ENCODE measurements around the gene ACTL8.

ACTL8 gene

DNA sequence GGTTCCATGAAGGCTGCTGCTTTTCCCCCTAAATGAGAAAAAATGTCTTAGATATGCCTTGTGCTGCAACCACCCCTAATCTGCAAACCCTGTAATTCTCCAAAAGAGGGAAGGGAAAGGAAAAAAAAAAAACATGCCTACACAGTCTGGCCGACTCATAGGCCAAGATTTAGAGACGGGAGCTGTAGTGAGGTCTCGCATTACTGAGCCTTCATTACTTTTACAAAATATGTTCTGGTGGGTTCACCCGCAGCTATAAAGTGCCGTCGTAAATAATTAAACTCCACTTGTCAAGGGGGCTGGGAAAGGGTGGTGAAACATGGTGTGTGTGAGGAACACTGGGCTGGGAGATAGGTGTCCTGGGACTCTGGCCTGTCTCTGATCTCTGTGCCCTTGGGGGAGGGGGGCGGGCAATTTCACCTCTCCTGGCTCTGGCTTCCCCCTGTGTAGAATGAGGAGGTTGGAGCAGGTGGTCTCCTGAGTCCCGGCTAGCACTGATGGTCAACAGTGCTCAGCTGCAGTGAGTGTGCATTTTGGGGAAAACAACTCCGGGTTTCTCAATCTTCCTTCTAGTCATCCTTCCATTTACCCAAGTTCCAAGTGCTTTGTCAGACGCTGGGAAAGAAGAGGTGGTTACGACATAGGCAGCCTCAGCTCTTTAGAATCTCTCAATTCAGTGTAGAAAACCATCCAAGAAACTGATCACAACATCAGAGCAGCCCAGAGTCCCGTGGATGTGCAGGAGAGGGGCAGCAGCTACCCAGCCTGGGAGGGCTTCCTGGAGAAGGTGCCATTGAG lies 82.3 kb downstream of the ACTL8 start:
- in situ Hi-C loops (cut with HindIII; ENCODE audit: low sequenced_read_pairs), result no loop called here

DNA sequence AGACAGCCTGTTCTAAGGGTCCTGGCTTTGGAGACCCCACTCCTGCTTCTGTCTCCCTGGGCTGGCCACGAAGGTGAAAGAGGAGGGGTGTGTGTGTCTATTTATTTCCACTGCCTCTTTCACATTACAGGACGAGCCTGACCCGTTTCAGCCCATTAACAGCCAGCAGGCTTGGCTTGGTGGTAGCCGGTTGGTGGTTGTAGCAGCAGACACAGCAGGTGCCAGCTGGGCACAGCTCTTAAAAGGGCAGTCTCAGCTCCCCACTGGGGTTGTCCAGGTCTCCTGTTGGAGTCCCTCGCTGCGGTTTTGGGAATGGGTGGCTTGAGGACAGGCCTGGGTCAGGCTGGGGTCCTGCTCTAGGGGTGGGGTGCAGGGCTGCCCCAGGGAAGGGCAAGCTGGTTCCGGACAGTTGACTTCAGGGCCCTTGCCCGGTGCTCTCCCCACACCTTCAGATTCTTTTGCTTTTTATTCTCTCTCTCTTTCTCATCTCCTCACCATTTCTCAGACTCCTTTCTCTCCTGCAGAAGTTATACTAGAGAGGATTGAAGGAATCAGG lies 84.6 kb downstream of the ACTL8 start:
- in situ Hi-C loops (cut with HindIII; ENCODE audit: low sequenced_read_pairs), result no loop called here

DNA sequence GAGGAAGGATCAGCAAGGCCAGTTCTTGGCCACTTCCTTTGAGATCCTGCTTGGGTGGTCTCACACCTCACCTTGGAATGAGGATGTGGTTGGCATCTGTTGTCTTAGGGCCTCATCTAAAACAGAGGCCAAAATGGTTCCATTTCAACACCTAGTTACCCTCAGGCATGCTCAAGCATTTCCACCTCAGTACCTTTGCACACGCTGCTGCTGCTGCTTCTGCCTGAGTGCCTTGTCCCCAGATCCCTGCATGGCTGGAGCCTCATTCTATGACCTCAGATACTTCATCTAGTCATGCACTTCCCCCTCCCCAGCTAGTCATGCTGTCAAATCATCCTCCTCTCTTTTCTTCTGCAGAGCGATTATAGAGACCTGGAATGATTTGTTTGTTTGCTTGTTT lies 86.8 kb downstream of the ACTL8 start:
- in situ Hi-C loops (cut with HindIII; ENCODE audit: low sequenced_read_pairs), result no loop called here

DNA sequence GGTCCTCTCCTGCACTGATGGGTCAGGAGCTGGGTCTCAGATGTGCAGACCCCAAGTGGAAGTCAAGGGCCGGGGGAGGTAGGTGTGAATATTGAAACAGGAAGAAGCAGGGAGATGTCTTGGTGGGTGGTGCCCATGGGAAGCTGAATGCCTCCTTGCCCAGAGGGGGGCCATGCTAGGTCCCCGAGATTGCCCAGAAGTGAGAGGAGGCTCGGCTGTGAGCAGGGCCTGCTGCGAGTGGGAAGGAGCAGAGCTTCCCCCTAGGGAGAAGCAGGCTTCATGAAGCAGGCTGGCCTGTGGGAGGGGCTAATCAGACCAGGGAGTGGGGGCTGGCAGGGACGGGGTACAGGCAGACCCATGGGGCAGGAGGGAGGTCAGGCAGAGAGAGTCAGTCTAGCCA lies 87.6 kb downstream of the ACTL8 start:
- in situ Hi-C loops (cut with HindIII; ENCODE audit: low sequenced_read_pairs), result no loop called here

DNA sequence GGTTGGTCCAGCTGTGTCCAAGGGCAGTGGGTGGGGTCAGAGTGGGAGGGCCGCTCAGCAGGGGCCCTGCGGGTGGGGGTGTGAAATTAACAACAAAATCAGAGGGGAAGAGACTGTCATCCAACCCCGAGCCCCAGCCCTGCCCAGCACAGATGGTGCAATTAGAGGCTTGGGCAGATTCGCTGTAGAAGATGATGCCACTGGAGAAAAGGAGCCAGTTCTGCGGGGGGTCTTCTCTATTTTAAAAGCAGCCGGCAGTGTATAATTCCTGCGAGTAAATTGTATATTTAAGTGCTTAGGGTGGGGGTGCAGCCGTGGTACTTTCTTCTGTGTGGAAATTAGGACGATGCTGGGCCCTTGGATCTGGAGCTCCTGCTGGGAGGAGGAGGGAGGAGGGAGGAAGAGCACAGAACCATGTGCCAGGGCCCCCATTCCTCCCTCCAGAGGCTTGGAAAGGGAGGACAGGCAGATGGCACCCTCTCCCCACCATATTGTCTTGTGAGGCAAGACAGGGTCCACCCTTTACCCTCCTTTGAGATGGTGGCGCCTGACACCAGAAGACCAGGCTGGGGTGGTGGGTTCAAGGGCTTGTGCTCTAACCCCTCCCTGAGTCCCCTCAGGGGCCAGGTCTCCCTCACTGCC lies 89.2 kb downstream of the ACTL8 start:
- in situ Hi-C loops (cut with HindIII; ENCODE audit: low sequenced_read_pairs), result no loop called here

DNA sequence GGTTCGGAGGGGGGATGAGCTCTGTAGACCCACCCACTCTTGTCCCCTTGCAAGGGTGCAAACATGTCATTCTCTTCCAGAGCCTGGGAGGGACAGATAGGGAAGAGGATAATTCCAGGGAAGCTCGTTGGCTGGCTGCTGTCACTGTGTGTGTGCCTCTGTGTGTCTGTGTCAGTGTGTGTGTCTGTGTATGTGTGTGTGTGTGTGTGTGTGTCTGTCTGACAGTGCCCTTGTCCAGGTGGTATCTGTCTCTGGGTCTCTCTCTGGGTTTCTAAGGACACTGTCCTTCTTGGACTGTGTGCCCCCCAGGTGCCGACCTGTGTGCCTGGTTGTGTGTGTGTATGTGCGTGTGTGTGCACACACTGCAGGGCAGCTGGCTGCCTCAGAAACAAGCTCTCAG lies 90.5 kb downstream of the ACTL8 start:
- in situ Hi-C loops (cut with HindIII; ENCODE audit: low sequenced_read_pairs), result no loop called here

DNA sequence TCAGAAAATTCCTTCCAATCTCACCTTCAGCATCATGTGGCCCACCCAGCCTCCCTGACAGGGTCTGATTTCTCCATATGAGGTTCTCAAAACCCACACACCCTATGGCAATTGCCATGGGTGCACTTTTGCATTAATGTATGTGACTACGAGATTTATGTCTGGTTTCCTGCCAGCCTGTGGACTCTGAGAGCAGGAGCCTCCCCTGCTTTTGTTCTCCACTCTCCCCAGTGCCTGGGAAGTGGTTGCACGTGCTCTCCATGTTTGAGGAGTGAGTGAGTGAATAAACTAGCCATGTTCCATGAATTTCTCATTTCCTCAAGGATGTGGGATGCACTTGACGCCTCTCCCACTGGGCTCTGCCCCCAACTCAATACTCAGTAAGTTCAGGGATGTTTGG lies 91.2 kb downstream of the ACTL8 start:
- in situ Hi-C loops (cut with HindIII; ENCODE audit: low sequenced_read_pairs), result no loop called here

DNA sequence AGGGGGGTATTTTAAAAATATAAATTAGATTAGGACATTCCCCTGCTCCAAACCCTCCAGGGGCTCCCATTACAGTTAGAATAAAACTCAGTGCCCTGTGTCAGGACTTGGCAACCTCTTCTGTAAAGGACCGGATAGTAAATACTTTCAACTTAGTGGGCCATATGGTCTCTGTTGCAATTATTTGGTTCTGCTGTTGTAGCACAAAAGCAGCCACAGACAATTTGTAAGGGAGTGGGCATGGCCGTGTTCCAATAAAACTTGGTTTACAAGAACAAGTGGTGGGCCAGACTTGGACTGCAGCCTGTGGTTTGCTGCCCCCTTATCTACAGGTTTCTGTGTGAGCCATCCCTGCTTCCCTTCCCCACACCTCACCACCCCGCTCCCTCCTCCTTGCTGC lies 92.0 kb downstream of the ACTL8 start:
- in situ Hi-C loops (cut with HindIII; ENCODE audit: low sequenced_read_pairs), result no loop called here

DNA sequence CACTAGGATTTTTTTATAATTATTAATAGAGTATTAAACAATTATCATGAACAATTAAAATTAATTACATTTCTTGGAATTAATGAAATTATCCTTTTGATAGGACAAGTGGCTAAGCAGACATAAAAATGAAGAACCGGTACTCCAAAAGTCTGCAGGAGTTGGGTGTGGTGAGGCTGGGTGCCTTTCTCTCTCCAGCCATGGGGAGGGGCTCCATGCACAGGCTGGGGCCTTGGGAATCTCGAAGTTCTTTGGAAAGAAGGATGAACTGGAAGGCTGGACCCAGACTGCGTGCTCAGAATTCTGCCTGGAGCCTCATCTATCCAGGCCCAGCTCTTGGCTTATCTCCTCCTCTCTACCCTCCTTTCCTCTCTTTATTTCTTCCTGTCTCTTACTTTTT lies 94.1 kb downstream of the ACTL8 start:
- in situ Hi-C loops (cut with HindIII; ENCODE audit: low sequenced_read_pairs), result no loop called here

DNA sequence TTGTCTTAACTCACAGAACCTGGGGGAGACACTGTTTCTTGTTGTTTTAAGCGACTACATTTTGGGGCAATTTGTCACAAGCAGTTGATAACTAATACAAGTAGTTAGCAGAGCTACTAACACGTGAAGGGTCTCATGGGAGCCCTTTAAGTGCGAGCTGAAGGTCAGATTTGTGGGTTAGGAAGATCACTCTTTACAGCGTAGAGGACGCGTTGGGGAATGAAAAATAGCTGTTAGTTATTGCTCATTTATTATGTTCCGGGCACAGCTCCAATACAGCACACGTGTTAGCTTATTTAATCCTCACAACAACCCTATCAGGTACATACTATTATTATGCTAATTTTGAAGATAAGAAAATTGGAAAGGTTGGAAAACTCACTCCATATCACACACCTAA lies 95.9 kb downstream of the ACTL8 start:
- in situ Hi-C loops (cut with HindIII; ENCODE audit: low sequenced_read_pairs), result no loop called here

DNA sequence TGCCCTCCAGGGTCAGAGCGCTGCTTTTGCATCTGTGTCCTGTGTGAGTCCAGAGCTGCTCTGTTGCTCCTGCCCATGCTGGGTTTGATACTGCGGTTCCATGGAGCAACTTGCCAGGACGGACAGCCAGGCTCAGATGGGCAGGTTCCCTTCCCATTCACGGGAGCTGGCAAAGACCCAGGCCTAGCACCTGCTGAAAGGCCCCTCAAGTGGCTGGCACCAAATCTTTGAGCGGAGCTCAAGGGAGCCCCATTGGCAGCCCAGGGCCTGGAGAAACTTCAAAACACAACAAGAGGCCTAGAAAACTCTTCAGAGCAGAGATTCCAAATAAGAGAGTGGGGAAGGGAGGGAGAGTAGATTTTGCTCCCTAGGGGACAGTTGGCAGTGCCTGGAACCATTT lies 97.2 kb downstream of the ACTL8 start:
- in situ Hi-C loops (cut with HindIII; ENCODE audit: low sequenced_read_pairs), result no loop called here

DNA sequence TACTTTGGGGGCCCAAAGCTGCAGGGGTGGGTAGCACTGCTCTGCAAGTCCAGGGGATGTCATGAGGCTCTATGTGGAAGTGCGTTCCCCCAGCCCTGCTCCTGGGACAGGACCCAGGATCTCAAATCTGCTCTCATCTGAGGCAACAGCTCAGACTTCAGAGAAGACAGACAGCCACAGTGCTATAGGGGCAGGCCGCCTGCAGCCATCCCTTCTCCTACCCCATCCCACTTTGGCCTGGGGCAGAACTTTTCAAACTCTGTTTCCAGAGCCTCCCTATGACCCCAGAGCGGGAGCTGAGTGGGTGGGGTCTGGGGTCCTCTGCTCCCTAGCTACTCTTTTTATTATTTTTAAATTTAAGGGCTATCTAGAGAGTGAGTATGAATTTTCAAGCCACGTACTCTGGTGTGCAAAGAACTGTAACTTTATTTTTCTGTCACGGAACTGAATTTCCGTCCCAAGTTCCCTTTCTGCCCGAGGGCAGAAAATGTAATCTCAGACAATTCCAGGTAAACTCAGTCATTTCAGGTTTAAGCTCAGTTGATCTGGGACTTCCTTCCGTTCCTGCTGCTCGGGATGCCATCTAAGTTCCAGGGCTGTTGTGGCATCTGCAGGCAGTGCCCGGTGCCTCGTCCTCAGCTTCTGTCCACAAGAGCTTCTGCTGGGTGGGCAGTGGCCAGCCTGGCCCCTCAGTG lies 98.3 kb downstream of the ACTL8 start:
- in situ Hi-C loops (cut with HindIII; ENCODE audit: low sequenced_read_pairs), result no loop called here

DNA sequence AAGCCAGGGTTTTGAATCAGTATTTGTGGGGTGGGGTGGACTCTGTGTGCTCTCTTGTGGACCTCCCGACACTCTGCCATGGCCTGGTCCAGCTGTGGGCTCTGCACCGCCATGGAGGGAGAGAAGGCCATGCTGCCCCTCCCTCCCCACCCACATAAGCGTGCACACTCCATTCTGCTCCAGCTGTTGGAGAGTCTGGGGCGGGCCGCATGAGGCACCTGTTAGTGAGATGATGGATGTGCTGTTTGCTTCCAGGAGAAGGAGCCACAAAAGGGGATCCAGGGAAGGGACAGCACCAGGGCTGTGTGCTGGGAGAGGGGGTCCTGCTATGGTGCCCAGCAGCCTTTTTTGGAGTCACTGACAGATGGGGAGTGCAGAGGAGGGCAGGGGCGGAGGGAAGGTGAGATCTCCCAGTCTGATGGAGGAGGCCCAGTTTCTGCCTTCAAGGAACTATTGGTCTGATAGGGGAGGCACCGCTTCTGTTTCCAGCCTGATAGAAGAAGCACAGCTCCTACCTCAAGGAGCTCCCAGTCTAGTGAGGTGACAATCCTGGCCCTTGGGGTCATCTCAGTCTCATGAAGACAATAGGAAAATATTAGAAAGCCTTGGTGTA lies 101.5 kb downstream of the ACTL8 start:
- in situ Hi-C loops (cut with HindIII; ENCODE audit: low sequenced_read_pairs), result no loop called here

DNA sequence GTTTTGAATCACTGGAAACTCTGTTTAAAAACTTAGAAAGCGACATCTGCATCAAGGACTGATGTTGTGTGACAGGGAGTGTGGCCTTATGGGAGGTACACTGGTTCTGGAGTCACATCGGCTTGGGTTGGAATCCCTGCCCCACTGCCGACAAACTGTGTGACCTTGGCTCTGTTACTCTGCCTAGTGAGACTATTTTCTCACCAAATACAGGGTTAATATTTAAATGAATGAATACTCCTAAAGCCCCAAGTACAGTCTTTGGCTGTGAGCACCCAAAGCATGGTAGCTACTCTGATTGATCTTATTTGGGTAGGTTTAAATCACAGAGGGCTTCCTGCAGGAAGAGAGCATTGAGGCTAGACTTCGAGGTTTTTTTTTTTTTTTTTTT lies 102.0 kb downstream of the ACTL8 start:
- in situ Hi-C loops (cut with HindIII; ENCODE audit: low sequenced_read_pairs), result no loop called here

DNA sequence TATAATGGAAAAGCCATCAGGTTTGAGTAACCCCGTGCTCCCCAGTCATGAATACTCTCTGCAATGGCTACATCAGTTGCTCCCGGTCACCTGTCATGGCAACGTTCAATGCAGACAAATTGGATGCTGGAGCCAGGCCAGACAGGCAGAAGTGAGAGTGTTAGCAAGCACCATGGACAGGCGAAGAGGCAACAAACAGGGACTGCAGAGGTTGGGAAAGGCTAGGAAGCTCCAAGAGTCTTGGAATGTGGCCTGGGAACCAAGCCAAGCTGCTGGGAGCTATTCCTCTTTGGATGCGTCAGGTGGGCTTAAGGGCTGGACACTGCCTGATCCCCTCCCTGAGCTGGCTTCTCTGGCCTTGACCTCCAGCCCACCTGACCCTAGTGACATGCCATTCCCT lies 102.9 kb downstream of the ACTL8 start:
- in situ Hi-C loops (cut with HindIII; ENCODE audit: low sequenced_read_pairs), result no loop called here

DNA sequence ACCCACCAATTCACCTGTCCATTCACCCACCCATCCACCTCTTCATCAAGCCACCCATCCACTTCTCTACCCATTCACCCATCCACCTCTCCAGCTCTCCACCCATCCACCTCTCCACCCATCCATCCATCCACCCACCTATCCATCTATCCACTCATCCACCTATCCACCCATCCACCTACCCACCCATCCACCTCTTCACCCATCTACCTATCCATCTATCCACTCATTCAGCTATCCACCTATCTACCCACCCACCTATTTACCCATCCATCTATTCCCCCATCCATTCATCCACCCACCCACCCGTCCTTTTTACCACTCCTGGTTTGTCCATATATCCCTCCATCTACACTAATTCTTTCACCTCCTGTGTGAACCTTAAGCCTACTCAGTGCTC lies 105.7 kb downstream of the ACTL8 start:
- in situ Hi-C loops (cut with HindIII; ENCODE audit: low sequenced_read_pairs), result no loop called here

DNA sequence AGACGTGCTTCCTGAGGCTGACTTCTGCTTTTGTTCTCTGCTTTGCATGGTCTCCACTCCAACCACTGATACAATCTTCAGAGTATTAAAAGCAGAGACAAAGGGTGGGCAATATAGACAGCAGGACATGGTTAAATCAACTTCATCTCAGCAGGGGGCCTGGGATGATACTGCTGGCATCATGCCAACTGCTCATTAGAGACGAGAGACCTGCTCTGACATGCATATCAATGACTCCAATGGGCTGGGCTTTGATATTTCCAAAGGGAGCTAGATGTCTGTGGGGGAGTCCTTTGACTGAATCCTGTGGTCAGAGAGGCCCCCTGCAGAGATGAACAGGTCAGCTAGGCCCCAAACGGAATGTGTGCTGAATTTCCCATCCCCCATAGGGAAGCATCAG lies 106.6 kb downstream of the ACTL8 start:
- in situ Hi-C loops (cut with HindIII; ENCODE audit: low sequenced_read_pairs), result no loop called here

DNA sequence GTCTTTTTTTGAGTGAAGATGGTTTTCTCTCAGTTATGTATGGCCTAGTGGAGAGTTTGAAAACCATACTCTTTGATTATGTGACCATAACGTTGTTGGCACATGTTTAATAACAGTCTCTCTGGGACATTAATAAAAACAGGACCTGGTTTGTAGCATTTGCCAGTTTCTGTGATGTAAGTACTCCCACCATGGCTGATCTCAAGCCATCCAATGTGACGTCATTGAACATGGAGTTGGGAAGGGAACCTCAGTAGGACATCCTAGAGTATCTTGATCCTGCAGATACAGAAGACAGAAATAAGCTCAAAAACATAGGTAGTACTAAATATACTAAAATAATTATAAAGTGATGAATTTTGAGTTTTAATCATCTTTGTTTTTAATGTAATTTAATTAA lies 107.0 kb downstream of the ACTL8 start:
- in situ Hi-C loops (cut with HindIII; ENCODE audit: low sequenced_read_pairs), result no loop called here

DNA sequence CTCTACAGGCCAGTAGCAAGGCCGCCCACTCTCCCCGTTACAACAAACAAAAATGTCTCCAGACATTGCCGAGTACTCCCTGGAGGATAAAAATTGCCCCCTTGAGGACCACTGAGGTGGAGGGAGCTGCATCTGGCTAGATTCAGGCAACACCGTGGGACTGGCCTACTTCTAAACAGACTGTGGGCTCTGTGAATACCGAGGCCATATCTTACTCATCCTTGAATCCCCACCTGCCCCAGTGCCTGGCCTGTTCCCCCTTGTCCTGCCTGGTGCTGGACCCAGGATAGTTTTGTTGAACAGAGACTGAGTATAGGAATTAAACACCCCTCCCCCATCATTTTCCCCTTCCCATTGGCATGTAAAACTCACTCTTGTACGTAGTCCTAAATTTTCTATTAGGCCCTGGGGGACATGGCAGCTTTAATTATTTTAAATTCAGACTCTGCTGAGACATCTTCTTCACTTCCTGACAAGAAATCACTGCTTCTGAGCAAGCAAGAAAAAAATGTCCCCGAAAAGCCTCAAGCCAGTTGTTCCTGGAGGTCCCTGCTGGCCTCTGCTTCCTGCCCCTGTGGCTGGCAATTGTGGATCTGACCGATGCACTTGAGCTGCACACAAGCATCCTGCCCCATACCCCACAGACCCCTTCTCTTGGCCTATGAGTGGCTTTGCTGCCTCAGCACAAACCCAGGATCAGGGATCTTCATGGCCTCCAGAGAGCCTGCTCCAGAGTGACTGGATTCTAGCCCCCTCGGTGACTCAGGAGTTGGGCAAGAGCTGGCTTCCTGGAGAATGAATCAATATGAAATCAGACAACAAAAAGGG lies 111.0 kb downstream of the ACTL8 start:
- in situ Hi-C loops (cut with HindIII; ENCODE audit: low sequenced_read_pairs), result no loop called here

DNA sequence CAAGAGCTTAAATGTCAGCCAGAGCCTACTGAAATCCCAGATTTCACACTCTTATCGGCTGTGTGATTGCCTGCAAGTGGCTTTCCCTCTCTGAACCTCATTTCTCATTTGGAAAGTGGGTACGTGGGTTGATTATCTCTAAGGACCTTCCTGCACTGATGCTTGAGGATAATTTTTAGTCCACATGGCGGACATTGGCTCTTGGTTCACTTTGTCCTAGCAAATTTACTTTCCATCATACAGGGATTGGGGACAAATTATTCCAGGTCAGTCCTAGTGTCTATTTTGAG lies 111.6 kb downstream of the ACTL8 start:
- in situ Hi-C loops (cut with HindIII; ENCODE audit: low sequenced_read_pairs), result no loop called here

DNA sequence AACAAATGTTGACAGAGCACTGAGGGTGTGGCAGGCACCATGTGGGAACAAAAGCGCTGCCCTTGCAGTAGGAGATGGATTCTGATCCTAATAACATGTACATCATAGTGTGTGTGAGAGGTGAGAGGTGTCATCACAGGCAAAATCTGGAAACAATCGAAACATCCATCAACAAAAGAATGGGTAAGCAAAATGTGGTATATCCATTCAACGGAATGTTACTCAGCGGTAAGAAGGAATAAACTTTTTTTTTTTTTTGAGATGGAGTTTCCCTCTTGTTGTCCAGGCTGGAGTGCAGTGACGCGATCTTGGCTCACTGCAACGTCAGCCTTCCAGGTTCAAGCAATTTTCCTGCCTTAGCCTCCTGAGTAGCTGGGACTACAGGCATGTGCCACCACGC lies 112.3 kb downstream of the ACTL8 start:
- in situ Hi-C loops (cut with HindIII; ENCODE audit: low sequenced_read_pairs), result no loop called here
